Astrocyte of the cerebellum (primary cell): ENCODE measurements around the gene STAT1.
"Not testable (repeated sequence)": the region's sequence is repeated elsewhere in the genome, so short reads cannot be mapped to it uniquely, and the experiment has no call there.

Experiments
- DNase-seq: peaks from one replicate; pipeline ENCODE4 v3.0.0-alpha.2; 2011; ENCODE audit warnings: low read depth
- H3K4me3 ChIP-seq: 2 replicates; pipeline ENCODE4 v1.5.1; 2011; ENCODE audit warnings: mild to moderate bottlenecking, low read depth, low read length, moderate library complexity
- CTCF ChIP-seq: IDR thresholded peaks from 2 replicates; pipeline ENCODE4 v1.5.1; 2012; ENCODE audit warnings: low read length, low read depth, moderate library complexity, mild to moderate bottlenecking; ENCODE audit errors: missing control alignments
- in situ Hi-C: cut with HindIII; loops from 2 replicates; pipeline ENCODE4 v1.10.0; 2017; ENCODE audit warnings: low sequenced_read_pairs

STAT1 gene

GRCh38 chr2:190970160-190970559 lies 43.8 kb downstream of the STAT1 start:
- DNase-seq: no peak
- in situ Hi-C loops: no loop called here
- H3K4me3 ChIP-seq: no peak overlapping the region
- TF ChIP-seq CTCF: no peak

GRCh38 chr2:190968522-190968921 lies 45.4 kb downstream of the STAT1 start:
- TF ChIP-seq CTCF: no peak
- DNase-seq: no peak
- in situ Hi-C loops: no loop called here
- H3K4me3 ChIP-seq: no peak overlapping the region

- in situ Hi-C loops: no loop called here
- no peak for TF ChIP-seq CTCF
- no peak overlapping the region for H3K4me3 ChIP-seq
- DNase-seq: no peak
These were observed 48.3 kb downstream of the STAT1 start for GRCh38 chr2:190965580-190966222.

- TF ChIP-seq CTCF: no peak
- in situ Hi-C loops: no loop called here
- no peak for DNase-seq
- H3K4me3 ChIP-seq: no peak overlapping the region
These were observed 49.7 kb downstream of the STAT1 start for GRCh38 chr2:190964170-190964795.

GRCh38 chr2:190963088-190963487 lies 50.9 kb downstream of the STAT1 start:
- no peak for TF ChIP-seq CTCF
- in situ Hi-C loops: no loop called here

GRCh38 chr2:190961918-190962487 lies 52.0 kb downstream of the STAT1 start:
- no peak for TF ChIP-seq CTCF
- no peak overlapping the region for H3K4me3 ChIP-seq
- in situ Hi-C loops: no loop called here
- no peak for DNase-seq

More at GRCh38 chr2:190963088-190963487, 50.9 kb downstream of the STAT1 start:
- H3K4me3 ChIP-seq: no peak overlapping the region
- DNase-seq: no peak

- H3K4me3 ChIP-seq, in situ Hi-C loops, DNase-seq: not testable (repeated sequence)
These were observed 52.9 kb downstream of the STAT1 start for GRCh38 chr2:190961117-190961516.
